SU-DHL-6 (cell line): ENCODE results near the gene ACSS1.

Source experiments
- H2AFZ ChIP-seq: fragments of 200-600 bp; sonication (generic); 2 replicates; pipeline ENCODE4 v1.6.1; 2014; ENCODE audit warnings: low read depth, mild to moderate bottlenecking, moderate library complexity, mixed read lengths, antibody characterized with exemption, low read length; ENCODE audit not compliant: severe bottlenecking
- H3F3A ChIP-seq: fragments of 200-600 bp; shearing (Covaris generic); 2 replicates; pipeline ENCODE4 v1.6.0; 2016; ENCODE audit warnings: antibody characterized with exemption, mild to moderate bottlenecking; ENCODE audit not compliant: insufficient read depth
- H3K27ac ChIP-seq: fragments of 200-600 bp; sonication (generic); 2 replicates; pipeline ENCODE4 v1.5.1; 2016; ENCODE audit warnings: low read depth, mild to moderate bottlenecking, low read length, moderate library complexity, mixed read lengths
- H3K27me3 ChIP-seq: fragments of 200-600 bp; sonication (generic), shearing (Covaris generic); 2 replicates; pipeline ENCODE4 v1.6.0; 2014; ENCODE audit warnings: mild to moderate bottlenecking, low read length
- H3K36me3 ChIP-seq: fragments of 200-600 bp; sonication (generic); 2 replicates; pipeline ENCODE4 v1.6.1; 2014; ENCODE audit warnings: mild to moderate bottlenecking, low read length, mixed read lengths
- H3K4me2 ChIP-seq: fragments of 300-600, 200-600 bp; shearing (Covaris generic), sonication (generic); 2 replicates; pipeline ENCODE4 v1.6.0; 2014; ENCODE audit warnings: low read length, low read depth, mild to moderate bottlenecking; ENCODE audit not compliant: poor library complexity, severe bottlenecking
- H3K4me3 ChIP-seq: fragments of 200-600 bp; sonication (generic); 2 replicates; pipeline ENCODE4 v1.5.1; 2014; ENCODE audit warnings: antibody characterized with exemption, low read length, mild to moderate bottlenecking, mixed read lengths; ENCODE audit not compliant: insufficient read depth, poor library complexity, severe bottlenecking
- H3K79me2 ChIP-seq: fragments of 200-600 bp; sonication (generic); 2 replicates; pipeline ENCODE4 v1.6.1; 2014; ENCODE audit warnings: mild to moderate bottlenecking, low read length, moderate library complexity; ENCODE audit not compliant: insufficient read depth
- H3K9ac ChIP-seq: fragments of 200-600 bp; sonication (generic); 2 replicates; pipeline ENCODE4 v1.7.0; 2014; ENCODE audit warnings: mild to moderate bottlenecking, low read length
- H3K9me2 ChIP-seq: fragments of 200-600 bp; sonication (generic); replicated peaks from 2 replicates; pipeline ENCODE4 v1.6.1; 2014; ENCODE audit warnings: low read length; ENCODE audit not compliant: insufficient read depth
- H3K9me3 ChIP-seq: fragments of 200-600 bp; sonication (generic); 2 replicates; pipeline ENCODE4 v1.6.1; 2014; ENCODE audit warnings: low read length, mixed read lengths; ENCODE audit not compliant: insufficient read depth
- H4K20me1 ChIP-seq: fragments of 200-600 bp; sonication (generic); 2 replicates; pipeline ENCODE4 v1.6.1; 2014; ENCODE audit warnings: low read depth, mild to moderate bottlenecking, antibody characterized with exemption, low read length, moderate library complexity, mixed read lengths
- CTCF ChIP-seq: fragments of 200-600 bp; sonication (generic); IDR thresholded peaks from one replicate; pipeline ENCODE4 v1.5.1; 2017; ENCODE audit warnings: antibody characterized with exemption, mild to moderate bottlenecking, low read length, moderate library complexity; ENCODE audit not compliant: insufficient read depth, poor library complexity, severe bottlenecking
- EZH2phosphoT487 ChIP-seq: fragments of 200-600 bp; sonication (generic), shearing (Covaris generic); conservative IDR thresholded peaks from 2 replicates; pipeline ENCODE4 v1.6.1; 2018; ENCODE audit warnings: mild to moderate bottlenecking, antibody characterized with exemption, low read length, moderate library complexity, mixed read lengths

ACSS1 gene

GRCh38 chr20:25025986-25026605 lies 31.8 kb downstream of the ACSS1 start:
- no peaks in the 10 kb centered on the region for H3K79me2 ChIP-seq
- H4K20me1 ChIP-seq, result no peaks in the 10 kb centered on the region
- no peak for TF ChIP-seq CTCF
- TF ChIP-seq EZH2phosphoT487, result no peak
- H3K9me3 ChIP-seq, result no peaks in the 10 kb centered on the region
- H3K9me2 ChIP-seq, result no peaks in the 10 kb centered on the region
- no peak overlapping the region for H3K4me2 ChIP-seq
- no peaks in the 10 kb centered on the region for H3F3A ChIP-seq
- no peak overlapping the region for H3K4me3 ChIP-seq
- no peaks in the 10 kb centered on the region for H3K36me3 ChIP-seq
- no peak overlapping the region for H3K27ac ChIP-seq
- no peak overlapping the region for H2AFZ ChIP-seq
- H3K9ac ChIP-seq, result no peak overlapping the region
- H3K27me3 ChIP-seq, result no peaks in the 10 kb centered on the region

DNA sequence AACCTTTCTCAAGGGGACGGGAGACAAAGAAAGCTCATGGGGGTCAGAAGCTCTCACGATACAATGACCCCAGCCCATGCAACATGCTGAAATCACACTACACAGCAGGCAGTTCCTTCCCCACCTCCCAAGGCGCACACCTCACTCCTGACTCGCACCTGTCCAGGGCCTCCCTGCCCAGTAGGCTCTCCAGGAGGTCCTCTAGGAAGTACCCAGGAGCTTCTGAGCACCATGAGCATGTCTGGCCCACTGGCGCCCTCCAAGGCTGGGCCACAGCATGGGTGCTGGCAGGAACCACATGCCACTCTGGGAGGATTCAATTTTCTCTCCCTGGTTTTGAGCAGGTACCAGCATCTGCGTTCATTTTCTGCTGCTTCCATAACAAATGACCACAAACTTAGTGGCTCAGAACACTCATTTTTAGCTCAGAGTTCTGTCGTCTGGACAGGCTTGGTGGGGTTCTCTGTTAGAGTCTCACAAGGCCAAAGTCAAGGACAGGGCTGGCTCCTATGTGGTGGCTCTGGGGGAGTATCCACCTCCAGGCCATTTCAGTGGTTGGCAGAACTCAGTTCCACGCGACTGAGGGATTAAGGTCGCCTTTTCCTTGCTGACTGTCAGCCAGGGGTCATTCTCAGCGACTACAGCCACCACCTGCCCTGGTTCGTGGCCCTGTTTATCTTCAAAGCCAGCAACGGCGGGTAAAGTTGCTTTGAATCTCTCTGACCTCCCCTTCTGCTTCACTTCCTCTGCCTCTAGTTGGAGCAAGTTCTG lies 32.7 kb downstream of the ACSS1 start:
- H3K9ac ChIP-seq, result no peak overlapping the region
- H3K9me3 ChIP-seq, result no peaks in the 10 kb centered on the region
- no peaks in the 10 kb centered on the region for H3K9me2 ChIP-seq
- H3K4me2 ChIP-seq, result no peak overlapping the region
- no peaks in the 10 kb centered on the region for H3K27me3 ChIP-seq
- H3K36me3 ChIP-seq, result no peaks in the 10 kb centered on the region
- H3K79me2 ChIP-seq, result no peaks in the 10 kb centered on the region
- TF ChIP-seq EZH2phosphoT487 (no peak), CTCF (no peak)
- no peak overlapping the region for H2AFZ ChIP-seq
- no peak overlapping the region for H3K4me3 ChIP-seq
- H4K20me1 ChIP-seq, result no peaks in the 10 kb centered on the region
- no peak overlapping the region for H3K27ac ChIP-seq
- no peaks in the 10 kb centered on the region for H3F3A ChIP-seq

GRCh38 chr20:25024171-25024570 lies 33.8 kb downstream of the ACSS1 start:
- H3K4me2 ChIP-seq, result no peak overlapping the region

More at GRCh38 chr20:25024171-25024570, 33.8 kb downstream of the ACSS1 start:
- Histone ChIP-seq H3K79me2 (no peaks in the 10 kb centered on the region), H3K4me3 (no peak overlapping the region), H2AFZ (no peak overlapping the region), H4K20me1 (no peaks in the 10 kb centered on the region), H3F3A (no peaks in the 10 kb centered on the region), H3K27me3 (no peaks in the 10 kb centered on the region), H3K9me3 (no peaks in the 10 kb centered on the region), H3K36me3 (no peaks in the 10 kb centered on the region), H3K27ac (no peak overlapping the region), H3K9me2 (no peaks in the 10 kb centered on the region), H3K9ac (no peak overlapping the region)
- TF ChIP-seq CTCF (no peak), EZH2phosphoT487 (no peak)
